HepG2 (cell line): Measurements from ENCODE around the gene OGFR. TPM values are rescaled to one million over a fixed set of nuclear protein-coding genes. Genes with fewer than 3 reads are reported as not detected.

ENCODE experiments used
- ARID5B ChIP-seq: IDR thresholded peaks from 2 replicates; pipeline ENCODE4 v1.4.0; 2020; ENCODE audit warnings: mild to moderate bottlenecking, missing genetic modification reagents
- CCDC6 ChIP-seq: sonication (generic); formaldehyde crosslinking; IDR thresholded peaks from 2 replicates; pipeline ENCODE4 v1.8.1; 2022; ENCODE audit warnings: mild to moderate bottlenecking, missing genetic modification reagents, moderate library complexity
- DR1 ChIP-seq: sonication (generic); formaldehyde crosslinking; IDR thresholded peaks from 2 replicates; pipeline ENCODE4 v1.8.0; 2021; ENCODE audit warnings: mild to moderate bottlenecking, missing genetic modification reagents, inconsistent platforms
- NR2F6 ChIP-seq, 2 experiments: IDR thresholded peaks; 2 replicates each; pipeline ENCODE4 v1.6.1; 2016; ENCODE audit warnings: antibody characterized with exemption in 1 of 2, mild to moderate bottlenecking in 1 of 2
- PHB2 ChIP-seq: fragments of 450-650 bp; IDR thresholded peaks from 2 replicates; pipeline ENCODE4 v1.6.1; 2018; ENCODE audit not compliant: partially characterized antibody
- TCF7L2 ChIP-seq: IDR thresholded peaks from 2 replicates; pipeline ENCODE4 v1.6.1; 2011; ENCODE audit warnings: mild to moderate bottlenecking, low read depth, low read length, moderate library complexity
- ZBTB10 ChIP-seq: sonication (generic); formaldehyde crosslinking; IDR thresholded peaks from 2 replicates; pipeline ENCODE4 v1.4.0; 2020; ENCODE audit warnings: missing genetic modification reagents, borderline replicate concordance
- ZBTB33 ChIP-seq: sonication (generic); formaldehyde crosslinking; IDR thresholded peaks from 2 replicates; pipeline ENCODE4 v1.4.0; 2020; ENCODE audit warnings: missing genetic modification reagents
- ZBTB40 ChIP-seq, 2 experiments: fragments of 450-650 bp in 1 of 2; sonication (generic) in 1 of 2; formaldehyde crosslinking in 1 of 2; IDR thresholded peaks; 2 replicates each; pipeline versions ENCODE4 v1.6.1 to v1.8.0; 2016 to 2022; ENCODE audit warnings: antibody characterized with exemption in 1 of 2, mild to moderate bottlenecking in 1 of 2, missing genetic modification reagents in 1 of 2
- ZSCAN31 ChIP-seq: sonication (generic); formaldehyde crosslinking; IDR thresholded peaks from 2 replicates; pipeline ENCODE4 v1.5.0; 2020; ENCODE audit warnings: low read depth, mild to moderate bottlenecking, missing genetic modification reagents
- polyA plus RNA-seq, 8 experiments: library from polyadenylated mRNA; depleted of rRNA in 3 of 8; stranded (reverse) in 7 of 8; unstranded in 1 of 8; fragments of >200 nt; fragmentation: Illumina TruSeq in 4 of 8; extraction: Trizol in 4 of 8; gene quantifications; 2 replicates each; pipeline versions ENCODE4 v1.2.1 to v1.2.3, GENCODE V29; 2011 to 2016; ENCODE audit warnings: low read depth in 4 of 8, missing spikeins in 1 of 8, mixed read lengths in 1 of 8; ENCODE audit not compliant: insufficient read depth in 1 of 8
- total RNA-seq, 5 experiments: library from RNA; depleted of rRNA; stranded (reverse); fragments of >200 nt; fragmentation: Illumina TruSeq; extraction: Trizol; gene quantifications; 2 replicates each; pipeline ENCODE4 v1.2.3, GENCODE V29; 2016; ENCODE audit warnings: low read depth in 1 of 5

The OGFR gene
- total and polyA plus RNA-seq, 2 of the 13 experiments (the other 11 are each of a cell fraction or from before 2014, with no cell fraction given), result 47.7 to 81.8 TPM

- TF ChIP-seq ZBTB40 (IDR thresholded peaks at IDR 0.05) (no peak), ZBTB40 (CRISPR knock-in tag; IDR thresholded peaks at IDR 0.05) (no peak), DR1 (CRISPR knock-in tag) (peak; percentile 33), ZBTB10 (CRISPR knock-in tag) (0 out of 2 replicates have a peak, but pooled peaks have one; percentile 76), CCDC6 (CRISPR knock-in tag) (peak; percentile 44; the same call in 1 of the 2 replicates), PHB2 (no peak), ZSCAN31 (CRISPR knock-in tag) (no peak), ARID5B (CRISPR knock-in tag) (no peak), NR2F6 (IDR thresholded peaks at IDR 0.05) (no peak), NR2F6 (CRISPR knock-in tag; IDR thresholded peaks at IDR 0.05) (no peak), TCF7L2 (no peak), ZBTB33 (CRISPR knock-in tag) (no peak)
Observed at GRCh38 chr20:62817975-62818591, 13.4 kb downstream of the OGFR start (continued).
